Neural cell (in vitro differentiated cells): ENCODE results near the gene ATP2A1. TPM values are rescaled to one million over a fixed set of nuclear protein-coding genes. Genes with fewer than 3 reads are reported as not detected.

Experiments used
- H2AFZ ChIP-seq: fragments of 200-600, 300-800 bp; sonication (generic), shearing (Covaris generic); 2 replicates; pipeline ENCODE4 v1.6.0; 2014; ENCODE audit warnings: low read depth, mild to moderate bottlenecking, antibody characterized with exemption, low read length, moderate library complexity
- H3F3A ChIP-seq: fragments of 200-600 bp; shearing (Covaris generic); 2 replicates; pipeline ENCODE4 v1.6.1; 2016; ENCODE audit warnings: mild to moderate bottlenecking, moderate library complexity, mixed read lengths, antibody characterized with exemption, low read length; ENCODE audit not compliant: insufficient read depth, poor library complexity, severe bottlenecking
- H3K27ac ChIP-seq: fragments of 200-600, 300-800 bp; sonication (generic), shearing (Covaris generic); 2 replicates; pipeline ENCODE4 v1.5.1; 2014; ENCODE audit warnings: mild to moderate bottlenecking, low read length, moderate library complexity
- H3K27me3 ChIP-seq: fragments of 300-800, 200-600 bp; sonication (generic), shearing (Covaris generic); 2 replicates; pipeline ENCODE4 v1.6.0; 2014; ENCODE audit warnings: mild to moderate bottlenecking, low read depth, low read length, moderate library complexity; ENCODE audit not compliant: insufficient read depth
- H3K36me3 ChIP-seq: fragments of 300-800, 200-600 bp; sonication (generic), shearing (Covaris generic); 2 replicates; pipeline ENCODE4 v1.5.1; 2014; ENCODE audit warnings: mild to moderate bottlenecking, antibody characterized with exemption, low read length, moderate library complexity; ENCODE audit not compliant: insufficient read depth
- H3K4me2 ChIP-seq: fragments of 300-800, 200-600 bp; sonication (generic), shearing (Covaris generic); 2 replicates; pipeline ENCODE4 v1.6.0; 2014; ENCODE audit warnings: mild to moderate bottlenecking, low read length
- H3K4me3 ChIP-seq: fragments of 300-800, 200-600 bp; sonication (generic), shearing (Covaris generic); 2 replicates; pipeline ENCODE4 v1.5.1; 2014; ENCODE audit warnings: mild to moderate bottlenecking, low read length, moderate library complexity
- H3K79me2 ChIP-seq: fragments of 200-600 bp; shearing (Covaris generic); replicated peaks from 2 replicates; pipeline ENCODE4 v1.6.0; 2014; ENCODE audit warnings: mild to moderate bottlenecking, low read length, moderate library complexity; ENCODE audit not compliant: insufficient read depth
- H3K9ac ChIP-seq: fragments of 300-800, 200-600 bp; sonication (generic), shearing (Covaris generic); 2 replicates; pipeline ENCODE4 v1.6.1; 2016; ENCODE audit warnings: mild to moderate bottlenecking, low read length, mixed read lengths
- H3K9me2 ChIP-seq: fragments of 200-600 bp; shearing (Covaris generic); 2 replicates; pipeline ENCODE4 v1.6.1; 2016; ENCODE audit warnings: mild to moderate bottlenecking, low read length, mixed read lengths; ENCODE audit not compliant: insufficient read depth
- H3K9me3 ChIP-seq: fragments of 200-600, 300-800 bp; sonication (generic), shearing (Covaris generic); 2 replicates; pipeline ENCODE4 v1.6.1; 2016; ENCODE audit warnings: mild to moderate bottlenecking, mixed run types, low read length, moderate library complexity, mixed read lengths
- H4K20me1 ChIP-seq: fragments of 200-600 bp; shearing (Covaris generic); 2 replicates; pipeline ENCODE4 v1.6.1; 2016; ENCODE audit warnings: mild to moderate bottlenecking, mixed run types; ENCODE audit not compliant: insufficient read depth
- CTCF ChIP-seq: fragments of 450-650 bp; IDR thresholded peaks from 2 replicates; pipeline ENCODE4 v1.5.1; 2014; ENCODE audit warnings: antibody characterized with exemption, mild to moderate bottlenecking, moderate library complexity; ENCODE audit not compliant: poor library complexity, severe bottlenecking
- EP300 ChIP-seq: fragments of 450-650 bp; conservative IDR thresholded peaks from 2 replicates; pipeline ENCODE4 v1.6.1; 2014; ENCODE audit warnings: antibody characterized with exemption, mild to moderate bottlenecking, moderate library complexity; ENCODE audit not compliant: poor library complexity, severe bottlenecking
- EZH2 ChIP-seq: fragments of 200-600, 300-800 bp; shearing (Covaris generic), sonication (generic); IDR thresholded peaks from 2 replicates; pipeline ENCODE4 v1.6.1; 2014; ENCODE audit warnings: antibody characterized with exemption, low read length, borderline replicate concordance, mild to moderate bottlenecking; ENCODE audit not compliant: insufficient read depth, poor library complexity, severe bottlenecking
- MXI1 ChIP-seq: fragments of 450-650 bp; conservative IDR thresholded peaks from 2 replicates; pipeline ENCODE4 v1.6.1; 2014; ENCODE audit warnings: antibody characterized with exemption, mild to moderate bottlenecking; ENCODE audit not compliant: poor library complexity, severe bottlenecking
- POLR2AphosphoS5 ChIP-seq: IDR thresholded peaks from 2 replicates; pipeline ENCODE4 v1.6.1; 2012
- RAD21 ChIP-seq: fragments of 450-650 bp; conservative IDR thresholded peaks from 2 replicates; pipeline ENCODE4 v1.6.1; 2014; ENCODE audit warnings: antibody characterized with exemption, mild to moderate bottlenecking, moderate library complexity
- REST ChIP-seq: IDR thresholded peaks from 2 replicates; pipeline ENCODE4 v1.6.1; 2012; ENCODE audit warnings: borderline replicate concordance
- SMC3 ChIP-seq: fragments of 450-650 bp; conservative IDR thresholded peaks from 2 replicates; pipeline ENCODE4 v1.6.1; 2014; ENCODE audit warnings: antibody characterized with exemption, mild to moderate bottlenecking, moderate library complexity; ENCODE audit not compliant: poor library complexity
- TAF1 ChIP-seq: IDR thresholded peaks from 2 replicates; pipeline ENCODE4 v1.6.1; 2012; ENCODE audit warnings: low read depth
- polyA plus RNA-seq: library from polyadenylated mRNA; depleted of rRNA; stranded (reverse); fragments of >200 nt; gene quantifications from 2 replicates; pipeline ENCODE4 v1.2.3, GENCODE V29; 2014
- small RNA-seq, 3 experiments: library from RNA; depleted of rRNA; stranded (forward); fragments of <200 nt; gene quantifications; one replicate each; pipeline ENCODE3, GENCODE V24; 2012

The ATP2A1 gene
- polyA plus RNA-seq, 1 donor from 2014 or later, result 0.06 TPM

- peak overlapping the region; percentile 74 for H3K9ac ChIP-seq
These were observed 73.2 kb downstream of the ATP2A1 start for GRCh38 chr16:28951410-28951943.

More at GRCh38 chr16:28951410-28951943, 73.2 kb downstream of the ATP2A1 start:
- Histone ChIP-seq H3K27me3 (no peaks in the 10 kb centered on the region), H3K27ac (peak overlapping the region; percentile 49), H2AFZ (peak overlapping the region; percentile 76), H3K36me3 (no peaks in the 10 kb centered on the region), H4K20me1 (no peaks in the 10 kb centered on the region), H3K4me2 (peak overlapping the region; percentile 77), H3K9me3 (no peaks in the 10 kb centered on the region), H3K9me2 (no peaks in the 10 kb centered on the region), H3F3A (no peaks in the 10 kb centered on the region), H3K79me2 (peaks cover 14% of the 10 kb centered on the region), H3K4me3 (peak overlapping the region; percentile 91)
- TF ChIP-seq SMC3 (no peak), REST (no peak), CTCF (no peak), POLR2AphosphoS5 (no peak), RAD21 (no peak), TAF1 (no peak), MXI1 (no peak), EZH2 (no peak), EP300 (no peak)

Small RNA genes lying within 50 kb of the gene (small RNA-seq; reads per million reads assigned to genes)
- 0 reads per million in 3 experiments for gene RF00416

Other genes with a start within 250 kb of the ATP2A1 start
- not detected in 2 replicates for gene NPIPB8, start 240.4 kb upstream of the ATP2A1 start, polyA plus RNA-seq
- gene EIF3C, start 167.0 kb upstream of the ATP2A1 start, polyA plus RNA-seq, result 85.5 and 92.9 TPM in 2 replicates
- gene NPIPB9, start 126.7 kb upstream of the ATP2A1 start, polyA plus RNA-seq, result 3.1 and 3.5 TPM in 2 replicates
- 24.0 and 38.3 TPM in 2 replicates for gene ATXN2L, start 55.5 kb upstream of the ATP2A1 start, polyA plus RNA-seq
- gene TUFM, start 32.1 kb upstream of the ATP2A1 start, polyA plus RNA-seq, result 144 and 157 TPM in 2 replicates
- gene SH2B1, start 14.6 kb upstream of the ATP2A1 start, polyA plus RNA-seq, result 42.2 and 48.2 TPM in 2 replicates
- gene RABEP2, start 46.8 kb downstream of the ATP2A1 start, polyA plus RNA-seq, result 27.5 and 28.7 TPM in 2 replicates
- not detected in 2 replicates for gene CD19, start 53.5 kb downstream of the ATP2A1 start, polyA plus RNA-seq
- 39.1 and 42.6 TPM in 2 replicates for gene NFATC2IP, start 72.4 kb downstream of the ATP2A1 start, polyA plus RNA-seq
- 41.6 and 47.3 TPM in 2 replicates for gene SPNS1, start 96.3 kb downstream of the ATP2A1 start, polyA plus RNA-seq
- 6.4 and 9.1 TPM in 2 replicates for gene LAT, start 106.6 kb downstream of the ATP2A1 start, polyA plus RNA-seq